ENCODE results near the gene TAPT1.

TAPT1 gene

DNA sequence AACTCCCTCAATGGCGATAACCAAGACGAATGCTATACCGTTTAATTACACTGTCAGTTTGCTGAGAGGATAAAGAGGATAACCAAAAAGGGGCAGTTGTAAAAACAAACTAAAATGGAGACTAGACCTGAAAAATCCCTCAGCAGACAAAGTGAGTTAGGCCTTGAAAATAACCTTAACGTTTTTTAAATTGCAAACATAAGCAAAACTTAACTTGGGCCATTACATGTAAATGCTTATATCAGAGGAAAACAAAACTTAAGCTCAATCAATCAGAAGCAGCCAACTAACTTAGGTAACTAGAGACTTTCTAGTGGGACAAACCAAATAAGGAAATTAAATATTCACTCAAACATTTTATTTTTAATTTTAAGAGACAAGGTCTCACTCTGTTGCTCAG, 17.0 kb upstream of the TAPT1 start:
- no peak for DNase-seq

DNA sequence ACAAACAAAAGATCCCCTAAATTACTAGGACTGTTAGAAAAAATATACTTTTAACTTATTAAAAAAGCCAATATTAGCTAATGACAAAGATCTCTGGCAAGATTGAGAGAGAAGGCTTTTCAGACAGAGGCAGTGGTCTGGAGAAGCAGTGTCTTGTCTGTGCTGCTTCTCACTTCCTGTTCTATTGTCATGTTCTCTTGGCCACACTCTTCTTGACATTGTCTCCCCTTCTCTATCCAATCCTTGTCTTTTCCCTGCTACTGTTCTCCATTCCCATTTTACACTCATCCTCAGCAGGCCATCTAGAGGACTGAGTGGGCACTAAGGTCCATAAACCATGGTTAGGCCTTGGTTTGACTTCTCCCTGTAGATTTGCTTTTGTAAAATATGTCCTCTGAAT, 14.0 kb upstream of the TAPT1 start:
- DNase-seq: no peak

DNA sequence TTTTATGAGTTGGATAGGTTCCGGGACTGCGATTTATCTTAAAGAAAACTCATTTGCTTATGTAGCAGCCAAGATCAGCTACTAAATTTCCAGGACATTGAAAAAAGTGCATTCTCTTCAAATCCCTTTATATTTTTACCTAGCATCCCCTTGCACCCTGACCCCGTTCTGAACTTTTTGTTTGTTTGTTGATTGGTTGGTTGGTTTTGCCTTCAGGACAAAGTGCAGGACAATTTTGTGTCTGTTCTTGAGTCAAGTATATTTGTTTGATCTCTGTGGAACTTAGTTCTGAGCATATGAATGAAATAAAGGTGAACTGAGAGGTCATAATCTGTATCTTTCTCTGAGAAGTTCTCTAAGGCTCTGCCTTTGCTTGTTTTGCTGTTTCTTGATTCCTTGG, 12.8 kb upstream of the TAPT1 start:
- DNase-seq: no peak

DNA sequence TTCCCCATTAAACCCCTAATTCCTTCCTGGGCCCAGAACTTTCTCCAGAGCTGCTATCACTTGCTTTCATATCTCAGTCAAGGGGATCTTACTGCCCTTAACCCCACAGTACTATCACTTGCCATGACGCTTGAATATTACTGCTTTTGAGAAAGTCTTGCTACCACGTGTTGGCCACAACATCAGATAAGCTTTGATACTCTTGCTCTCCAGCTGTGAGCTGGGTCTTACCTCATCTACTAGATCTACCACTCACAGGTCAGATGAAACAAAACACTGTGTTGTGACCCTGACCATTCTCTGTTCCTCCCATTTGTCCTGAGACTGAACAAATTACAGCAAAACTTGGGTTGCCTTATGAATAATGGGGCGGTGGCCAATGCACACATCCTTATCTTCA, 12.1 kb upstream of the TAPT1 start:
- DNase-seq: no peak

DNA sequence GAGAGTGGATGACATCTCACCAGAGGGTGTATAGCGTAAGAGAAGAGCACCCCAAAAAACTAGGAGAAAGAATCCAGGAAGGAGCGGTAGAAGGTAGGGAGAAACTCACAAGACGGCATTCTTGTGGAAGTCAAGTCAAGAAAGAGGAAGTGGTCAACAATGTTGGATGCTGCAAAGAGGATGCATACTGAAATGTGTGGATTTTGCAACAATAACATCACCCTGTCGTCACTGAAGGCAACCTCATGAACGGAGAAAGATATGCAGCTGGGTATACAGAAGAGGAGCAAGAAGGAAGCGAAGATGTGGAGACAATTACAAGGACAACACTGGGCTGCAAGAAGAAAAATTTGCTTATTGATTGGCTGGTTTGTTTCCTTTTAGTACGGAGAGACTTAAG, 11.4 kb upstream of the TAPT1 start:
- DNase-seq: no peak

DNA sequence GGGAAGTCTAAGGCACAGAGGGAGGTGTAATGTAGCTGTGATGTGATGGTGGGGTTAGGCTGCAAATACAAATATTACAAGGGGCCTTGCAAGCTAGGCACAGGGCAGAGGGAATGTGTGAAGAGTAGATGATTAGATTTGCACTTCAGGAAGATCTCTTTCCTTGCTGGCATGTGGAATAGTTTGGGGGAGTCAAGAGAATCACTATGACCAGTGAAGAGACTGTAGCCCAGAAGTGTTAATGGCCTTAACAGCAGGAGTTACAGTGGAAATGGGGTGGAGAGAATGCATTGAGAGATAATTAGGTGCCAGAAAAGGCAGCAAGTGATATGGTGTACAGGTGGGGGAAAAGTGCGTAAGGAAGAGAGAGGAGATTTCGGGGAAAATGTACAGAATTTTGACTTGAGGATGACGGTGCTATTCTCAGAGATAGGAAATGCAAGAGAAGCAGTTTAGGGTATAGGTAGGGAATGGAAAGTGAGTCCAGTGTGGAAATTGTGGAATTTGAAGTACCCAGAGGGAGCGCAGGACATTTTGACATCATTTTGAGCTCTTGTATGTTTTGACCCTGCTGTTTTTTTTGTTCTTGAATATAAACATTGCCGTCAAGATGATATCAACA, 10.2 kb upstream of the TAPT1 start:
- DNase-seq: no peak

DNA sequence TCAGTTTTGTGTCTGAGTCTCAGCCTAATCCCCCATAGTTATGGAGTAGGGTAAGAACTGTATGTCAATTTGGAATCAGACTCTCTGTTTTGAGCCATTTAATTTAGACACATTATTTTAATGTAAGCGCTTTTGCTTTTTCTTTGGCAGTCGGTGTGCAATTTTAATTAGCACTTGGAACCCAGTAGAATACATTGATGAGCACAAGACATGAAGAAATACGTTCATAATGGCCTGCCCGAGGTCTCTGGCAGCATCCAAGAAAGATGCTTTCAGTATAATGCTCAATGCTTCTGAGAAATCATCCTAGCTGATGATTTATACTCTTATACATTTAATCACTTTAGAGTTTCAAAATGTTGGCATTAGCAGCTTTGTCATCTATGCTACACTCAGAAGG, 8.9 kb upstream of the TAPT1 start:
- no peak for DNase-seq

DNA sequence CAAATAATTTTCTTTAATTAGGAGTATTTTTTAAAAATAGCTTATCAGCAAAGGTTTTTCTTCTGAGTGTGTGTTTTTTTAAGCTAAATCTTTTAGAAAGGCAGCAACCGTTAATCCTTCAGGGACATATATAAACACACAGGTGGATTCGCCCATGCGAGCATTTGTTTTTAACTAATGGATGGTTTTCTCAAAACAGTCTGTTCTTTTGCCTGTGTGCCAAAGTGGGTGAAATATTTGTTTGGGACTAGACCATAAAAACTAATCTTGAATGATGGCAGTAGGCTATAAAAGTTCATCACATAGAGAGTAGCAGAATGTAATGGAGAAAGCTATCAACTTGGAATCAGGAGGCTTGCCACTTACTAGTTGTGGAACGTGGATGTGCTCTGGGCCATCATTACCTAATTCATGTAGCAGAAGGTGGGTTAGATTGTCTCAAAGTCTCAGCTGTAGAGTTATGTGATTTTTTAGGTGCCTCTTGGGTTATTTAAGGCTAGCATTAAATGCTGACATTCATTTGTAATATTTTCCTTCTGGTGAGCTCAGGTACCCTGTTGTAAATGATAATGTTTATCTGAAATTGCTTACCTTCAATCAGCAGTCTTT, 7.4 kb upstream of the TAPT1 start:
- DNase-seq: no peak

DNA sequence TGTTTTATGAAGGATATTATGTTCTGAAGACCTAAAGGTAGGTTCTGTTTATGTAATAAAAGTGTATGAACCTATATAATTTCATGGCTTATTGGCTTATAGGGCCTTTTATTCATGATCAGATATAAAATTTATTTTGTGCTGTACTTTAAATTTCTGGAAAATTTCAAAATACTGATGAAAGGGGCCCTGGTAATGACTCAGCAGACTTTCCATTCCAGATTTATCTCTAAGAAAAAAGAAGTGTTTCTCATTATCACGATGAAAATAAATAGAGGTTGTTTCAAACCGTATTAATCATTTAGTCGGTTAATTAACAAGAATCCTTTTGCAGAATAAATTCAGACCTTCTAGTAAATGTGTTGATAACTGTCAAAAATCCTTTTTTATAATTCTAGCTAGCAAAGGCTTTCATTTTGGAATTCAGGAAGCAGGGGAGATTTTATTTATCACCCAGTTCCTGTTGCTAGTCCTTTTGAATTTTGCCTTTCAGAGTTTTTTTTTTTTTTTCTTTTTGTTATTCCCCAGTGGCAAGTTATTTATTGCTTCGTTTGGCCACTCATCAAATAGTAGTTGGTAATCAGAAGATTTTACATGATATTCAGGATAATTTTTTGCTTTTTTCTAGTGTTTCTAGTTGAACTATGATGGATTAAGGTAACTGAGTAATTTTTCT, 5.4 kb upstream of the TAPT1 start:
- DNase-seq: no peak

DNA sequence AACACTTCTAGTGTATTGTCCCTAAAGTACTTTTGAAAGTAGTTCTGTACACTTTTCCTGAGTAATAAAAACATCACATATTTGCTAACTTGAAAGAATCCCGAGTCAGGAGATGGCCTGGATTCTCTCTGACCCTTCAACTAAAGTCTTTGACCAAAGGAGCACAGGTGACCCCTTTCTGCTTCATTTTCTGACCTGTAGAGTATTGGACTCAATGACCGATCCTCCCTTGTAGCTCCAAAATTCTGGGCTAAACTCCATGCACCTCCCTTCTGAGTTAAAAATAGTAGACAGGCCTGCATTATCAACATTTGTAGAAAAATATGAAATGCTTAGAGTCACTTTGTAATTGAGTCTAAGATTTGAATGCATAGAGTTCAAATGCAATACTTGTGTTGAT, 4.0 kb upstream of the TAPT1 start:
- no peak for DNase-seq

DNA sequence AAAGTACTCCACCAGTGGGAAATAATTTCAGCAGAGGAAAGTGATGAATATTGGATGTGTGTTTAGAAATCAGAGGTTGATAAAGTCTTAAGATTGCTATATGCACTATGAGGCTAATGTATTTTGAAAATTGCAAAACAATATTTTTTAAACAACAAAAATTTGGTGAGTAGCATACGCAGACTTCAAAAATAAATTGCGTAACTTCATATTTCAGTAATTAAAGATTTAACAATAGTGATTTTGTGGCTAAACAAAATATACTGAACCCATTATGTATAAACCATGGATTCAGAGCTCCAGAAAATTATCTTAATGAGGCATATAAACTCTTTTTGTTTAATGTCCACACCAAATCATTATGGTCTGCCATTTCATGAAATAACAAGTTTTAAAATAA, 3.3 kb upstream of the TAPT1 start:
- no peak for DNase-seq

DNA sequence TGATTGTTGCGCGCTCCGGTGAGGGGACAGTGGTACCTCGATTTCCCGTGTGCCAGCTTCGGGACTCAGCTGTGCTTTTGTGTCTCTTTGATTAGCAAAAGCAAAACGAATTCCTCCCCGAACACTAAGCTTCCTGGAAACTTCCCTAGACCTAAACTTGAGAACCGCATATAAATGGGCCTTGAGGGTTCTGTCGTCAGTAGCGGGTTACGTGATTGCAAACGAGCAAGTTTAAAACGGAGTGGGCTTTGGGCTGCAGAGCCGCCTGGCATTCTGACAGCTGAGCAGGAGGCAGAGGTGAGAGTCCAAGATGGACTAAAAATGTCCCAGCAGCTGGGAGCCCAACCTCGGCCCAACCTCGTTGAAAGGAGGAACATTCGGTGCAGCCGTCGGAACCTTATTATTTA, 1.2 kb upstream of the TAPT1 start:
- no peak for DNase-seq

DNA sequence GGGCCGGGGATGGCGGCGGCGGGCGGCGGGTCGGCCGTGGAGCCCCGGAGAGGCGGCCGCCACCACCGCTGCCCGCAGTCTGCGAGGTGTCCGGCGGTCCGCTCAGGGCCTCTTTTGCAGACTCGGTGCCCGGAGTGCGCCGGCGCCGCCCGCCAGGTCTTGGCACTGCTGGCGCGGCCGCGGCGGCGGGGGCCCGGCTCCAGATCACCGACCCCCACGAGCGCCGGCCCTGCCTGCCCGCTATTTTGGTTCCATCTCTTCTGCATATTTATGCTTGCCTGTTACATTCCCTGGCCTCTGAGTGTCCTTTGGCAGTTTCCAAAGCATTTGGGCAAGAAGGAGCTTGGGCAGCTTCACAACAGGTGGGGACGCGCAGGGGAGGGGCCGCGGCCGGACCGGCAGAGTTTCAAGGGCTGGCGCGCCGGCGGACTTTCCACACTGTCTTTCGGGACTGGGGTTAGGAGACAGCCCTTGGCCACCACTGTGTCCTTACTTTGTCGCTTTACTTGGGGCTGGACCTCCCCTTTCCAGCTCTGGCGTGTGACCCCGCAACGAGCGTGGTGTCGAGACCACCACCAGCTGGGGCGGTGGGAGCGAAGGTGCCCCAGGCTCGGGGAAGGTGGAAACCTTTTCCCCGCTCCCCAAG, 668 bp upstream of the TAPT1 start:
- no peak for DNase-seq

DNA sequence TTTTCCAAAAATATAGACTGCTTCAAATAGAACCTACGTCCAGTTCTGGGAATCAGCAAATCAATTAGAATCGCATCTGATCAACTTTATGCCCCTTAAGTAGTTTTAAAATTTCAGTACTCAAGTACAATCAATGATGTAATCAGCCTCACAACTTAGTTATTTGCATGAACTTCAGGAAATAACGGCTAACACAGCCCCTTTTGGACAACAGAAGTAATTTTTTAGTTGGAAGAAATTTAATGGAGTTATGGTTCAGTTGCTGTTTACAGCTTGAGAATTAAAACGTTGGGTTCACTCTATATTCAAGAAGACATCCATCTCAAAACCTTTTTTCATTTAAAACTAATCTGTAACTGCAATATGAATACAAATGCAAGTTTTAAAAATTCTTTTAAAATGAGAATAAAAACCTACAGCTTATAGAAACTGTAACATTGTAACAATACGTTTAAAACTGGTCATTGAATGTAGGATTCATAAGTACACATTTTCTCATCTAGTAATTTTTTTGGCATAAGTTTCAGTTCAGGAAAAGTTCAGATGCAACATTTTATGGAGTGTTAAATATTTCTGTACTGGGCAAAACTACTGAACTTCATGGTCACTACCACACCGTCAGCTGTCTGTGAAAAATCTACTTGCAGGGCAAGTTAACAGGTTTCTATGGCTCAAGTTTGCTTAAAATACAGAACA, 956 bp downstream of the TAPT1 start:
- no peak for DNase-seq

DNA sequence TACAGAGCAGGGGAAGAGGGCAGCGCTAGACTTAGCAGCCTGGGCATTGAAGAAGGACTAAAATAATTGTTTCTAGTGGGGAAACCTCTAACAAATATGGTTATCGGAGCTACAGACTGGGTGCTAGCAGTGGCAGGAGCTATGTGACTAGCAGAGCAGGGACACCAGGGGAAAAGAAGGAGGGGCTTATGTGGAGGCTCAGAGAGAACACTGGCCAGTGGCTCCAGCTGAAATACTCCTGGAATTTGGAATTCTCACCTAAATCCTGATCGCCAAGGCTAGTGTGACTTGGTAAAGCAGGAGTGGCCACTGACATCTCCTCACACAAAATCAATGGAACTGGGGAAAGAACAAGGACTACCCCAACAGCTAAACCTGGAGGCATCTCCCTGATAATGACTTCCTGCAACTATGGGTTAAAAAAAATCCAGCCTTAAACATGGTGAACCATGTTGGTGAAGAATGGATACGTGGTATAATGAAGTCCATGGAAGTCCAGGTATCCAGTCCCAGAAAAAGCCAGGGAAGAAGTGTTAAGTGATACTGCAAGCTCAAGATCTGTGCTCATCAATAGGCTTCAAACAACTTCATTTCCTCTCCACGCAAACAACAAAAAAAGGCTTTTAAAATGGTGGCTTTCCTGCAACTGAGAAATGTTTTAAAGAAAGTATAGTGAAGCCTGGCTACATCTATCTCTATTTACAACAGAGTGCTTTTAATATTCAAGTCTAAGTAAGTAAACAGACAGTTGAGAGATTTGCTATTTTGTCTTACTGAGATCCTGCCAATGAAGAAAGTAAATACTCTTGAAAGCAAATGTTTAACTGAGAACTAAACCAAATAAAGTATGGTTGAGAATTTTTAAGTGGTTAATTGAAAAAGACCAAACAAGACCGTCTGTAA, 1.8 kb downstream of the TAPT1 start:
- no peak for DNase-seq

DNA sequence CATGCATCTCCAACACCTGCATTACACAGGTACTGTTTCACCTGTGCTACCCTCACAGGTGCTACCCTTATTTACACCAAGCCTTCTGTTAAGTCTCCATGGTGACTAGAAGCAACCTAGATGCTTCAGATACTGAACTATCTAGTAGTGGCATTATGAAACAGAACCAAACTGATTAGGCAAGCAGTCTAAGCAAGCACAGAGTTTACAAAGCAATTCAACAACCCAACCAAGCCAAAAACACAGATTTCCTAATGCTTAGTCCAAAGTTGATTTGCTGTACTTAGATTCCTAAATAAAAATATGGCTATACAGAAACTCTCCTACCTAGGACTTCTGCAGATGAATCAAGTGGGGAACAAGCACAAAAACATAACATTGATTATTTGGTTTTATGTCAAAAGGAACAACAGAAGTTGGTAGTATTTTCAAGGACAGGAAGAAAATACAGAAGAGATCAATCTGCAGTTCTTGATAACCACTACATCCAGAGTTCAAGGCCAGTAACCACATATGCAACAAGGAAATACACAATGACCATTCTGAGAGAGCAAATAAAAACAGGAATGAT, 3.2 kb downstream of the TAPT1 start:
- DNase-seq: no peak

DNA sequence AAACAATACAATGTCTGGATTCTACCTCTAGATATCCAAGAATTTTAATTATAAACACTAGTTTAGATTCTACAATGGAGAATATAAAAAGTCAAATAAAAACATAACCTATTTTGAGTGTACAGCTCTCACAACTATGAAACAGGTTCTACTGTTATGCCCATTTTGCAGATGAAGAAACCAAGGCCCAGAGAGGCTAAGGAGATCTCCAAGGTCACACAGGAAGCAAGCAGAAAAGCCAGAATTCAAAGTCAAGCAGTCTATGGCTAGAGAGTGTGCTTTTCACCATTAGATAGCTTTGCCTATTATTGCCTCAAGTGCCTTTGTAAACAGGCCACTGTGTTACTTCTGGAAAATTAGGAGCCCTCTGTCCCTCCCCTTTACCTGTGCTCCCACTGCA, 7.3 kb downstream of the TAPT1 start:
- no peak for DNase-seq

DNA sequence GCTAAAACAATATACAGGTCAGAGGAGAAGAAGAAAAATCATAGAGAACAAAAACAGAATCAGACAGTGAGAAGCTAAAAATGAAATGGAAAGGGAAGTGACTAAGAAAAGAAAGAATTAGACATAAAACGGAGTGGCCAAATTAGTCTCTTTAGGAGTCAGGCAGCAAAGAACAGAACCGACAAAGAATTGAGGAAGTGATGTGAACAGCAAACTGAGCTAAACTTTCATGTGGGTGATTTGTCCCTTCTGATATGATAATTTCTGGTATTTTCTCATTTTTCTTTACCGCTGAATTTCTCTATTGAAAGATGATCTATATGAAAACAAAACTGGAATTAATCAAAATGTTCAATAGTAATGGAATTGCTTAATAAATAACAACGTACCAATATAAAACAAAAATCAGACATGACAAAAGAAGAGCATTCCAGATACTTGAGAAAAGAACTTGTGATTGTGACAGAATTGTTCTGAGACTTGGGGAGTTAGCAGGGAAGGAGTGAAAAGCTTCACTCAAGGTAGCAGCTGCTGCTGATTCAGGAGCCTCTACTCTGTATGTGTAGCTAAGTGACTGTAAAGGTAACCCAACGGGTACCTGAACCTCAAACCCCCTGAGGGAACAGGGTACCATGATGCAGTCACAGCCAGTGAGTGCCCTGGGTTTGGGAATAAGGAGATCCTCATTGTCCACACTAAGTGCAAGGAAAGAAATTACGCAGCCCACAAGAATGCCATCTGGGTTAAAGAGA, 8.8 kb downstream of the TAPT1 start:
- no peak for DNase-seq

DNA sequence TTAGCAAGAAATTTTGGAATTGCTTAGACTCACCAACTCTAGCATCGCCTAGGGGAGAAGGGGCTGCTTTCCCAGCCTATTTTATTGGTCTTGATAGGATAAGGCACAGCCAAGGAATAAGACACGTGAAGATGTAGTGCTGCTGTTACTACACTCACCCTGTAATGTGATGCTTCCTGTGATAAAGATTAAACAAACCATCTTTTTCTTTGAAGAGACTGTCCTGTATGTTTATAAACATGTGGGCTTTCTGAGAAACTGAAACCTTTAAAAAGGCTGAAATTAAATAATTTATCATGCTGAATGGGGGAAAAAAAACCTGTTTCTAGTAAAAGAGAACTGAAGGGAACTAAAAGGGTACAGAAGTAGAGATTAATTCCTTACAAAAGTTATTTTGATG, 13.2 kb downstream of the TAPT1 start:
- DNase-seq: no peak

DNA sequence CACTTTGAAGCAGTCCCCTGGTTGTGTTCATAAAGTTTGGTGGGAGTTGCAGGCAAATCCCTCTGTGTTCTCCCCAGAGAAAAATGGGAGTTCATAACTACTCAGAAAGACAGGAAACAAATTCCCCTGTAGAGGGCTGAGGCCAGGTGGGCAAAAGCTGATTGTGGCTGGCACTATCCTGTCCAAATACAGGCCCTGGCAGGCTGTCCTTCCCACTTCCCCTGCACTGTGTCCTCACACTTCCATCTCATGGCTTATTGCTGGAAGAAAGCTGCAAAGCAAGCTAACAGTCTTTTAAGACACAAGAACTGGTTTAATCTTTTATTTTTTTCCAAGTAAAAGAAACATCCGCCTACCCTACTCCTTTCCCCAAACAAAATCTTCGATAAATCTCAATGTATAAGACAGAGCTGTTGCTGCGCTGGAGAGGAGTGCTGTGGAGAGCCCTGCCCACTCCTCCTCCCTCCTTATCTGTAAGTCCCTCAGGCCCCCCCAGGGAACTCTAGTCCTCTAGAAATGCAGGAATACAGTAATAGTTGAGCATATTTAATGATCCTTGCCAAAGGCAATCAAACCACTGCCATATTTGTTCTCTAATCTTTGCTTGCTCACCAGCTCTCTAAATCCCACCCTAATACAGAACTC, 14.0 kb downstream of the TAPT1 start:
- no peak for DNase-seq

DNA sequence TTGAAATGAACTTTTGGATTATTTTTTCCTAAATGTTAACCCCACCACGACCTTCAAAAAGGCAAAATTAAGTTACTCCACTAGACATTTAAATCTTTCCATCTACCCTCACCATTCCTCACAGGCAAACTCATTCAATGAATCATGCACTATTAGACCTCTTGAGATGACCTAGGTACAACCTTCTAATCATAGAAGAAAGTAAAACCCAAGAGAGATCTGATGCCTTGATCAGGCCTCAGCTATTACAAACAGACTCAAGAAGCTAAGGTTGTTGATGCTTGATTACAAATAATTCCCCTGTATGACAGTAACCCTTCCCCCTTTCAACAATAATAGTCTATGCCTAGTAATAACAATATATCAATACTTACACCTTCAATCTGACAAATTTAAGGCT, 18.9 kb downstream of the TAPT1 start:
- no peak for DNase-seq
